B cell (primary cell): ENCODE data around the gene DYNLT4. TPM values are rescaled to one million over a fixed set of nuclear protein-coding genes. Genes with fewer than 3 reads are reported as not detected.

ENCODE experiments used
- ATAC-seq: fragments of 200-7000 bp; cut with Tn5 transposase; one replicate; pipeline ENCODE4 v1.10.0; 2021; ENCODE audit warnings: low read depth, mild to moderate bottlenecking, moderate number of reproducible peaks, moderate library complexity
- CTCF ChIA-PET: fragments of 350-600 bp; sonication (Branson Sonifier 250); formaldehyde crosslinking; loops from one replicate; lab custom pipeline; 2021; ENCODE audit warnings: antibody characterized with exemption, inconsistent platforms; lab: Charles Lee
- POLR2A ChIA-PET: fragments of 350-600 bp; sonication (Branson Sonifier 250); formaldehyde crosslinking; loops from one replicate; lab custom pipeline; 2021; ENCODE audit warnings: antibody characterized with exemption; lab: Charles Lee
- DNase-seq: peaks from one replicate; pipeline ENCODE4 v3.0.0; 2013
- H2AFZ ChIP-seq: 2 replicates; pipeline ENCODE4 v1.6.1; 2012; ENCODE audit warnings: mild to moderate bottlenecking, low read depth, low read length; ENCODE audit not compliant: insufficient read depth, poor library complexity, severe bottlenecking
- H3K27ac ChIP-seq, 2 donors: 1 replicate in 1 of 2; 2 replicates in 1 of 2; pipeline ENCODE4 v1.5.1; 2012 to 2013; ENCODE audit warnings: low read length in 2 of 2, mild to moderate bottlenecking in 2 of 2, moderate library complexity in 1 of 2
- H3K27me3 ChIP-seq, 4 experiments: fragments of 200-600 bp in 1 of 4; sonication (generic) in 1 of 4; replicated peaks in 1 of 4; 1 replicate in 2 of 4; 2 replicates in 2 of 4; pipeline versions ENCODE4 v1.6.1 to v1.7.0; 2013 to 2016; ENCODE audit warnings: low read length in 3 of 4, mild to moderate bottlenecking in 2 of 4, mixed read lengths in 1 of 4, moderate library complexity in 1 of 4; ENCODE audit not compliant: insufficient read depth in 4 of 4, control insufficient read depth in 3 of 4; ENCODE audit errors: control extremely low read depth in 1 of 4
- H3K36me3 ChIP-seq, 2 experiments: replicated peaks in 1 of 2; 1 replicate in 1 of 2; 2 replicates in 1 of 2; pipeline versions ENCODE4 v1.6.1 to v1.7.1; 2013; ENCODE audit warnings: low read length in 1 of 2; ENCODE audit not compliant: insufficient read depth in 2 of 2, control insufficient read depth in 1 of 2; ENCODE audit errors: control extremely low read depth in 1 of 2, extremely low read depth in 1 of 2
- H3K4me1 ChIP-seq, 2 donors: fragments of 200-600 bp in 1 of 2; sonication (generic) in 1 of 2; 1 replicate in 1 of 2; 2 replicates in 1 of 2; pipeline versions ENCODE4 v1.5.1 to v1.6.1; 2013 to 2017; ENCODE audit warnings: low read length in 2 of 2; ENCODE audit not compliant: control insufficient read depth in 2 of 2, insufficient read depth in 2 of 2
- H3K4me2 ChIP-seq: replicated peaks from 2 replicates; pipeline ENCODE3; 2012; ENCODE audit warnings: mild to moderate bottlenecking, low read depth, low read length; ENCODE audit not compliant: poor library complexity, severe bottlenecking
- H3K4me3 ChIP-seq, 5 experiments: fragments of 200-600 bp in 1 of 5; sonication (generic) in 1 of 5; 1 replicate in 3 of 5; 2 replicates in 2 of 5; pipeline versions ENCODE4 v1.5.1 to v1.7.0; 2011 to 2016; ENCODE audit warnings: low read length in 4 of 5, mild to moderate bottlenecking in 4 of 5, low read depth in 2 of 5, control low read depth in 1 of 5, moderate library complexity in 1 of 5; ENCODE audit not compliant: insufficient read depth in 1 of 5; ENCODE audit errors: control extremely low read depth in 1 of 5, extremely low read depth in 1 of 5
- H3K79me2 ChIP-seq: fragments of 200-600 bp; sonication (generic); one replicate; pipeline ENCODE4 v1.6.0; 2016; ENCODE audit warnings: low read length; ENCODE audit not compliant: control insufficient read depth, insufficient read depth
- H3K9ac ChIP-seq: fragments of 200-600 bp; sonication (generic); 2 replicates; pipeline ENCODE4 v1.6.1; 2017; ENCODE audit warnings: mild to moderate bottlenecking, low read length, moderate library complexity
- H3K9me3 ChIP-seq, 3 donors: one replicate each; pipeline versions ENCODE4 v1.6.1 to v1.7.1; 2013; ENCODE audit warnings: low read length in 2 of 3; ENCODE audit not compliant: control insufficient read depth in 2 of 3, insufficient read depth in 1 of 3; ENCODE audit errors: control extremely low read depth in 1 of 3
- H4K20me1 ChIP-seq: 2 replicates; pipeline ENCODE4 v1.6.0; 2012; ENCODE audit warnings: mild to moderate bottlenecking, low read length; ENCODE audit not compliant: insufficient read depth, control insufficient read depth, poor library complexity, severe bottlenecking
- H3K27ac Mint-ChIP-seq: one replicate; pipeline ENCODE4 v1.8.0; 2021; ENCODE audit warnings: mixed read lengths
- H3K27me3 Mint-ChIP-seq: one replicate; pipeline ENCODE4 v1.8.0; 2021; ENCODE audit warnings: mixed read lengths
- H3K4me1 Mint-ChIP-seq: one replicate; pipeline ENCODE4 v1.8.0; 2021; ENCODE audit warnings: mixed read lengths
- H3K4me3 Mint-ChIP-seq: one replicate; pipeline ENCODE4 v1.8.0; 2021; ENCODE audit warnings: mixed read lengths
- H3K9me3 Mint-ChIP-seq: one replicate; pipeline ENCODE4 v1.8.0; 2022; ENCODE audit warnings: mixed read lengths; ENCODE audit not compliant: insufficient read depth
- EZH2 ChIP-seq: IDR thresholded peaks from 2 replicates; pipeline ENCODE4 v1.6.1; 2012; ENCODE audit warnings: borderline replicate concordance, low read depth, mild to moderate bottlenecking, moderate library complexity, low read length; ENCODE audit not compliant: insufficient read depth, poor library complexity, severe bottlenecking
- WGBS: methylation state at CpG from one replicate; pipeline ENCODE4 v1.1.5; 2013; ENCODE audit warnings: missing lambda C conversion rate; ENCODE audit not compliant: insufficient coverage; 5-methylcytosine and 5-hydroxymethylcytosine counted together
- intact Hi-C: fragments of 100-400 bp; cut with micrococcal nuclease; formaldehyde crosslinking; loops from one replicate; pipeline ENCODE4 v1.10.0; 2022
- polyA plus RNA-seq: library from polyadenylated mRNA; depleted of rRNA; stranded (reverse); fragments of >200 nt; gene quantifications from 2 replicates; pipeline ENCODE4 v1.2.3, GENCODE V29; 2012
- total RNA-seq, 2 donors: library from RNA; stranded (reverse); fragments of 120-200 nt in 1 of 2; gene quantifications; 1 replicate in 1 of 2; 2 replicates in 1 of 2; pipeline versions ENCODE4 v1.2.3 to v1.2.4, GENCODE V29; 2013 to 2022
- TF ChIP-seq, protein P1 (sequence below): fragments of 200-600 bp; IDR thresholded peaks from one replicate; pipeline ENCODE4 v1.8.0; 2022; ENCODE audit warnings: antibody characterized with exemption, mild to moderate bottlenecking

DYNLT4 gene
- total and polyA plus RNA-seq, 2 donors (not counting 1 experiment from before 2014, with no cell fraction given) = 0.19 to 0.39 TPM

DNA sequence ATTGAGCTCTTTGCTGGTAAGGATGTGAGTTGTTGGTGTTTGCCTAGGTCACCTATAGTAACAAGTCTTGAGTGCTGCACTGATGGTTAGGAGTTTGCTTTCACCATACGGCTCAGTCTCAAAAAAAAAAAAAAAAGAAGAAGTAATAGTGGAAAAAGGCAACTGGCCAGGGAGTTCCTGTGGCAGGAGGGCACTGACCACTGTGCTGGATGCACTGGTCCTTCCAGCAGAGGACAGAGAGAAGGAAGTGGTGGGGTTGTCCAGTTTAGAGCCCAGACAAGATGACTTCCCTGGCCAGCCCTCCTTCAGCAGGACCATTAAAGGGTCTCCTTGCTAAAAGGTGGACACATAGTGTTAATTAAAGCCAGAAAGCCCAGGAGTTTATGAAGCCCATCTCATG lies 47.8 kb upstream of the DYNLT4 start:
- no peak overlapping the region for H3K27ac Mint-ChIP-seq
- DNase-seq (no peak), ATAC-seq (no peak)
- Histone ChIP-seq H2AFZ (no peak overlapping the region), H3K79me2 (no peaks in the 10 kb centered on the region), H3K9ac (no peak overlapping the region), H3K27ac (no peak overlapping the region), H3K36me3 (peaks cover 0 to 8% of the 10 kb centered on the region in 2 experiments), H3K4me1 (peaks cover 6 to 7% of the 10 kb centered on the region in 2 donors), H3K27me3 (no peaks in the 10 kb centered on the region), H3K4me3 (no peak overlapping the region), H4K20me1 (no peaks in the 10 kb centered on the region), H3K4me2 (no peak overlapping the region), H3K9me3 (no peaks in the 10 kb centered on the region)
- intact Hi-C loops = no loop called here
- peaks cover 8% of the 10 kb centered on the region for H3K4me1 Mint-ChIP-seq
- 86% methylated on average over 1 of the region's 1 CpG for WGBS
- no peak for TF ChIP-seq EZH2
- TF ChIP-seq, protein P1, sequence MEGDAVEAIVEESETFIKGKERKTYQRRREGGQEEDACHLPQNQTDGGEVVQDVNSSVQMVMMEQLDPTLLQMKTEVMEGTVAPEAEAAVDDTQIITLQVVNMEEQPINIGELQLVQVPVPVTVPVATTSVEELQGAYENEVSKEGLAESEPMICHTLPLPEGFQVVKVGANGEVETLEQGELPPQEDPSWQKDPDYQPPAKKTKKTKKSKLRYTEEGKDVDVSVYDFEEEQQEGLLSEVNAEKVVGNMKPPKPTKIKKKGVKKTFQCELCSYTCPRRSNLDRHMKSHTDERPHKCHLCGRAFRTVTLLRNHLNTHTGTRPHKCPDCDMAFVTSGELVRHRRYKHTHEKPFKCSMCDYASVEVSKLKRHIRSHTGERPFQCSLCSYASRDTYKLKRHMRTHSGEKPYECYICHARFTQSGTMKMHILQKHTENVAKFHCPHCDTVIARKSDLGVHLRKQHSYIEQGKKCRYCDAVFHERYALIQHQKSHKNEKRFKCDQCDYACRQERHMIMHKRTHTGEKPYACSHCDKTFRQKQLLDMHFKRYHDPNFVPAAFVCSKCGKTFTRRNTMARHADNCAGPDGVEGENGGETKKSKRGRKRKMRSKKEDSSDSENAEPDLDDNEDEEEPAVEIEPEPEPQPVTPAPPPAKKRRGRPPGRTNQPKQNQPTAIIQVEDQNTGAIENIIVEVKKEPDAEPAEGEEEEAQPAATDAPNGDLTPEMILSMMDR = no peak
- no peaks in the 10 kb centered on the region for H3K9me3 Mint-ChIP-seq
- CTCF ChIA-PET = no interaction called here
- H3K4me3 Mint-ChIP-seq = no peak overlapping the region
- H3K27me3 Mint-ChIP-seq = no peaks in the 10 kb centered on the region
- POLR2A ChIA-PET = no interaction called here

DNA sequence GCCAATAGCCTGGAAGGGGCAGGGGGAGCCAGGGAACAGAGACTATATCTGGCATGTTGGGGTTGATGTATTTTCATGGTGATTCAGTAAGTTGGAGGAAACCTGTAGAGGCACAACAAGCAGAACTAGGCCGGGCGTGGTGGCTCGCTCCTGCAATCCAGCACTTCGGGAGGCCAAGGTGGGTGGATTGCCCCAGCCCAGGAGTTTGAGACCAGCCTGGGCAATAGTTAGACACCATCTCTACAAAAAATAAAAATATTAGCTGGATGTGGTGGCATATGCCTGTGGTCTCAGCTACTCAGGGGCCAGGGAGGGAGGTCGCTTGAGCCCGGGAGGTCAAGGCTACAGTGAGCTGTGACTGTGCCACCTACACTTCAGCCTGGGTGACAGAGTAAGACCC lies 46.0 kb upstream of the DYNLT4 start:
- Histone ChIP-seq H3K9ac (no peak overlapping the region), H3K79me2 (no peaks in the 10 kb centered on the region), H3K4me1 (peaks cover 3% of the 10 kb centered on the region in 2 donors), H3K4me3 (no peak overlapping the region), H3K4me2 (no peak overlapping the region), H3K36me3 (peaks cover 0 to 12% of the 10 kb centered on the region in 2 experiments), H2AFZ (no peak overlapping the region), H4K20me1 (no peaks in the 10 kb centered on the region), H3K9me3 (no peaks in the 10 kb centered on the region), H3K27ac (no peak overlapping the region), H3K27me3 (no peaks in the 10 kb centered on the region)
- intact Hi-C loops = no loop called here
- WGBS = 100% methylated on average over 2 of the region's 6 CpGs
- POLR2A ChIA-PET = interaction anchor here (0.5 to 0.7 kb wide), 2 partner anchors 34 to 37 kb away, joined by 3 read pairs; no protein-coding TSS in a partner anchor
- Mint-ChIP-seq H3K27ac (no peak overlapping the region), H3K4me1 (peaks cover 7% of the 10 kb centered on the region), H3K9me3 (no peaks in the 10 kb centered on the region), H3K4me3 (no peak overlapping the region), H3K27me3 (no peaks in the 10 kb centered on the region)
- ATAC-seq = no peak
- DNase-seq = no peak
- TF ChIP-seq, protein P1 = no peak
- TF ChIP-seq EZH2 = no peak
- CTCF ChIA-PET = interaction anchor here (1.0 kb wide), 1 partner anchor 53 kb away, joined by 3 read pairs; the partner anchor contains the start of gene PLK3
